GM23338 (cell line): ENCODE results near the gene NR0B2. TPM values are rescaled to one million over a fixed set of nuclear protein-coding genes. Genes with fewer than 3 reads are reported as not detected.

Experiments used
- ATAC-seq: fragments of 200-7000 bp; cut with Tn5 transposase; 3 replicates; pipeline ENCODE4 v1.9.1; 2020
- DNase-seq: peaks from one replicate; pipeline ENCODE4 v3.0.0-alpha.2; 2015; ENCODE audit warnings: low spot score
- H2AFZ ChIP-seq: fragments of 200-600 bp; sonication (generic); 2 replicates; pipeline ENCODE4 v1.8.0; 2016; ENCODE audit warnings: antibody characterized with exemption, mild to moderate bottlenecking, moderate library complexity
- H3F3A ChIP-seq: fragments of 200-600 bp; sonication (generic); replicated peaks from 2 replicates; pipeline ENCODE4 v1.8.0; 2017; ENCODE audit warnings: antibody characterized with exemption, mixed run types, low read depth
- H3K27ac ChIP-seq: fragments of 200-600 bp; sonication (generic); 2 replicates; pipeline ENCODE4 v1.6.1; 2016; ENCODE audit warnings: low read depth
- H3K27me3 ChIP-seq: fragments of 200-600 bp; sonication (generic); 2 replicates; pipeline ENCODE4 v1.8.0; 2016; ENCODE audit warnings: mild to moderate bottlenecking, mixed run types, moderate library complexity; ENCODE audit not compliant: insufficient read depth
- H3K36me3 ChIP-seq: fragments of 200-600 bp; sonication (generic); 2 replicates; pipeline ENCODE4 v1.8.0; 2016; ENCODE audit warnings: mild to moderate bottlenecking; ENCODE audit not compliant: insufficient read depth
- H3K4me1 ChIP-seq: fragments of 200-600 bp; sonication (generic); 2 replicates; pipeline ENCODE4 v1.8.0; 2016; ENCODE audit warnings: mild to moderate bottlenecking, moderate library complexity; ENCODE audit not compliant: insufficient read depth
- H3K4me2 ChIP-seq: fragments of 200-600 bp; sonication (generic); 2 replicates; pipeline ENCODE4 v1.7.1; 2017; ENCODE audit warnings: mixed run types
- H3K4me3 ChIP-seq: fragments of 200-600 bp; sonication (generic); 2 replicates; pipeline ENCODE4 v1.6.1; 2016; ENCODE audit warnings: mixed run types
- H3K79me2 ChIP-seq: fragments of 200-600 bp; sonication (generic); replicated peaks from 2 replicates; pipeline ENCODE4 v1.8.0; 2017; ENCODE audit warnings: mild to moderate bottlenecking; ENCODE audit not compliant: insufficient read depth
- H3K9me2 ChIP-seq: fragments of 200-600 bp; sonication (generic); 2 replicates; pipeline ENCODE4 v1.8.0; 2017; ENCODE audit not compliant: insufficient read depth
- H4K20me1 ChIP-seq: fragments of 200-600 bp; sonication (generic); replicated peaks from 2 replicates; pipeline ENCODE4 v1.8.0; 2017; ENCODE audit warnings: mild to moderate bottlenecking; ENCODE audit not compliant: insufficient read depth
- H3K27ac Mint-ChIP-seq: 2 replicates; pipeline ENCODE4 v1.8.0; 2020; ENCODE audit warnings: inconsistent platforms, mild to moderate bottlenecking, moderate library complexity, mixed read lengths
- H3K27me3 Mint-ChIP-seq: 3 replicates; pipeline ENCODE4 v1.8.0; 2022; ENCODE audit warnings: low read depth, mild to moderate bottlenecking, moderate library complexity, mixed read lengths, inconsistent platforms; ENCODE audit not compliant: insufficient read depth, poor library complexity
- H3K36me3 Mint-ChIP-seq: 3 replicates; pipeline ENCODE4 v1.8.0; 2021; ENCODE audit warnings: low read depth, mild to moderate bottlenecking, inconsistent platforms, moderate library complexity, mixed read lengths
- H3K4me1 Mint-ChIP-seq: 3 replicates; pipeline ENCODE4 v1.8.0; 2020; ENCODE audit warnings: mild to moderate bottlenecking, inconsistent platforms, mixed read lengths
- H3K4me3 Mint-ChIP-seq: 3 replicates; pipeline ENCODE4 v1.8.0; 2021; ENCODE audit warnings: moderate library complexity, mild to moderate bottlenecking, inconsistent platforms, mixed read lengths
- H3K9me3 Mint-ChIP-seq: 3 replicates; pipeline ENCODE4 v1.8.0; 2020; ENCODE audit warnings: moderate library complexity, mild to moderate bottlenecking, inconsistent platforms, mixed read lengths
- CREB1 ChIP-seq: fragments of 250-450 bp; sonication (Bioruptor Pico); IDR thresholded peaks from 2 replicates; pipeline ENCODE4 v1.5.0; 2020; ENCODE audit warnings: low read depth, mild to moderate bottlenecking, moderate library complexity
- CTCF ChIP-seq, 2 experiments: fragments of 200-600 bp in 1 of 2; sonication (generic) in 1 of 2; conservative IDR thresholded peaks; 2 replicates each; pipeline versions ENCODE4 v1.5.1 to v1.6.1; 2016 to 2017; ENCODE audit warnings: antibody characterized with exemption in 2 of 2, low read depth in 2 of 2, mild to moderate bottlenecking in 2 of 2, moderate library complexity in 1 of 2
- ETS1 ChIP-seq: IDR thresholded peaks from 2 replicates; pipeline ENCODE4 v1.6.1; 2016; ENCODE audit warnings: antibody characterized with exemption
- EZH2 ChIP-seq: fragments of 200-600 bp; sonication (generic); IDR thresholded peaks from one replicate; pipeline ENCODE4 v1.8.0; 2017; ENCODE audit warnings: antibody characterized with exemption, mild to moderate bottlenecking, low read depth; ENCODE audit not compliant: unreplicated experiment
- EZH2phosphoT487 ChIP-seq: fragments of 200-600 bp; sonication (generic); IDR thresholded peaks from one replicate; pipeline ENCODE4 v1.8.1; 2018; ENCODE audit warnings: antibody characterized with exemption; ENCODE audit not compliant: unreplicated experiment
- JUNB ChIP-seq: IDR thresholded peaks from one replicate; pipeline ENCODE4 v1.6.1; 2016; ENCODE audit warnings: antibody characterized with exemption; ENCODE audit not compliant: unreplicated experiment
- NANOG ChIP-seq: IDR thresholded peaks from 2 replicates; pipeline ENCODE4 v1.6.1; 2016; ENCODE audit warnings: antibody characterized with exemption, borderline replicate concordance
- POLR2AphosphoS5 ChIP-seq: IDR thresholded peaks from 2 replicates; pipeline ENCODE4 v1.6.1; 2016; ENCODE audit warnings: antibody characterized with exemption, low read depth
- REST ChIP-seq: IDR thresholded peaks from one replicate; pipeline ENCODE4 v1.6.1; 2018; ENCODE audit warnings: antibody characterized with exemption; ENCODE audit not compliant: unreplicated experiment
- STAT1 ChIP-seq: IDR thresholded peaks from one replicate; pipeline ENCODE4 v1.6.1; 2016; ENCODE audit warnings: antibody characterized with exemption; ENCODE audit not compliant: unreplicated experiment
- ZNF114 ChIP-seq: fragments of 250-450 bp; sonication (Bioruptor Pico); IDR thresholded peaks from 2 replicates; pipeline ENCODE4 v1.5.0; 2020; ENCODE audit warnings: mild to moderate bottlenecking, moderate library complexity
- ZNF331 ChIP-seq: fragments of 250-450 bp; sonication (Bioruptor Pico); IDR thresholded peaks from 2 replicates; pipeline ENCODE4 v1.5.0; 2020; ENCODE audit warnings: low read depth, mild to moderate bottlenecking, moderate library complexity
- ZNF462 ChIP-seq: fragments of 250-450 bp; sonication (Bioruptor Pico); IDR thresholded peaks from 2 replicates; pipeline ENCODE4 v1.5.0; 2020; ENCODE audit warnings: mild to moderate bottlenecking, moderate library complexity
- polyA plus RNA-seq: library from polyadenylated mRNA; unstranded; fragments of >200 nt; fragmentation: Nextera tagmentation; extraction: Ambion mirVana; gene quantifications from 2 replicates; pipeline ENCODE4 v1.2.1, GENCODE V29; 2016
- total RNA-seq: library from RNA; depleted of rRNA; stranded (reverse); fragments of >200 nt; shearing (Covaris generic); gene quantifications from 2 replicates; pipeline ENCODE4 v1.2.3, GENCODE V29; 2014

Gene NR0B2
- total and polyA plus RNA-seq, 2 experiments from 2014 or later, result 0.18 TPM; not detected in 1

- H3K27me3 Mint-ChIP-seq, result no peaks in the 10 kb centered on the region
- ATAC-seq, result no peak
- Histone ChIP-seq H3K4me2 (no peak overlapping the region), H3K4me3 (no peak overlapping the region), H2AFZ (no peak overlapping the region), H3K27me3 (no peaks in the 10 kb centered on the region), H3K27ac (no peak overlapping the region), H4K20me1 (peaks cover 42% of the 10 kb centered on the region), H3K79me2 (peaks cover 71% of the 10 kb centered on the region), H3F3A (peaks cover 10% of the 10 kb centered on the region; the same call in 1 of the 2 replicates), H3K4me1 (0 out of 2 replicates have a peak, but pooled peaks cover 4% of the 10 kb centered on the region), H3K36me3 (peaks cover 45% of the 10 kb centered on the region), H3K9me2 (no peaks in the 10 kb centered on the region)
- TF ChIP-seq JUNB, result no peak
- no peak for TF ChIP-seq CTCF (conservative IDR thresholded peaks at IDR 0.05; ENCODE audit: low read depth in 2 of 2)
- no peak for TF ChIP-seq ZNF462
- TF ChIP-seq CREB1, result no peak
- no peak for TF ChIP-seq ZNF331
- no peak for TF ChIP-seq EZH2
- TF ChIP-seq STAT1, result no peak
- TF ChIP-seq ZNF114 (CRISPR knock-in tag), result no peak
- no peak for TF ChIP-seq EZH2phosphoT487
- no peak for TF ChIP-seq REST
- no peak for TF ChIP-seq NANOG
- TF ChIP-seq POLR2AphosphoS5, result no peak
- no peak for TF ChIP-seq ETS1
- H3K9me3 Mint-ChIP-seq, result no peaks in the 10 kb centered on the region
- no peak for DNase-seq
- H3K4me3 Mint-ChIP-seq, result no peak overlapping the region
- H3K27ac Mint-ChIP-seq, result no peak overlapping the region
- 0 out of 3 replicates have a peak, but pooled peaks cover 3% of the 10 kb centered on the region for H3K4me1 Mint-ChIP-seq
- H3K36me3 Mint-ChIP-seq, result peaks cover 75% of the 10 kb centered on the region
These were observed 18.8 kb upstream of the NR0B2 start for GRCh38 chr1:26932531-26932930.
